HG02884 (cell line): ENCODE results near the gene ZSWIM6.

Experiments
- ATAC-seq: cut with Tn5 transposase; IDR thresholded peaks from one replicate; pipeline ENCODE4 v1.9.1; 2021; ENCODE audit warnings: mild to moderate bottlenecking, moderate library complexity; ENCODE audit not compliant: unreplicated experiment

Gene ZSWIM6

DNA sequence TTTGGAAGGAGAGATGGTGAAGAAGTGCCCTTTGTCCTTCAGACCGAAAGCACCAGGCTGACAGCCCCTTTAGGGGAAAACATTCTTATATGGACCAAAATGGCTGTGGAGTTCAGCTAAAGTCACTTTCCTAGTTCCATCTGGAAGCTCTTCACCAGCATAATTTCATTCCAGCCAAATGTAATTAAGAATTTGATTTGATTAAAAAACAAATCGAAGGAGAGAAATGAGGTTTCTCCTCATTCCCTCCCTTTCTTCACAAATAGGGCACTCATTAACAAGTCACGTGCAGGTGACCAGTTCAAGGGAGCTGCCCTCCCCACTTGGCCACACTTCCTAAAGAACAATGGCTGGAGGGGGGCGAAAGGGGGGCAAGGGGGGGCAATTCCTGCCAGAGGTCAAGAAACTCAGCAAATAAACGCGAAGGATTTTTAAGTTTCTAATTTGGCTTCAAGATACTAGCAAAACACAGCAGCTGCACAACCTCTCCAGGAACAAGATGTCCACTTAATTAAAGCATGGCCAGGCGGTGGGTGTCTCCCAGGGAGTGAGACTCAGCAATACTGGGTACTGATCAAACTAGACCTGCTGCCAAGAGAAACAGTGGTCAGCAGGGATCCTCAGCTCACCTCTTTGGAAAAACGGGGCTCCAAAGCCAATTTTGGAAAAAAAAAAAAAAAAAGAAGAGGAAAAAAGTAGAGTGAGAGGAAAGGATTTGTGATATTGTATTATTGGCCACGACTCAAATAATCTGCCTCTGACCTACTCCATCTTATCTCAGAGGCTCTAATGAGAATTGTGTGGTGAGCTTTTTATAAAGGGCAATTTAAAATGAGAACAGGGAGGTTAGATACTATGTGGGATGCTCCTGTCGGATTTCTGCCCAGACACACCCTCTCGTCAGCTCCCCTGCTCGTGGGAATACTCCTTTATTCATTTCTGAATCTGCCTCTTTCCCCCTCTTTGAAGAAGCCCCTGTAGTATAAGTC lies 254.3 kb downstream of the ZSWIM6 start:
- ATAC-seq, result no peak

GRCh38 chr5:61587125-61587524 lies 255.1 kb downstream of the ZSWIM6 start:
- ATAC-seq, result no peak

- no peak for ATAC-seq
These were observed 256.2 kb downstream of the ZSWIM6 start for GRCh38 chr5:61588216-61588615.

DNA sequence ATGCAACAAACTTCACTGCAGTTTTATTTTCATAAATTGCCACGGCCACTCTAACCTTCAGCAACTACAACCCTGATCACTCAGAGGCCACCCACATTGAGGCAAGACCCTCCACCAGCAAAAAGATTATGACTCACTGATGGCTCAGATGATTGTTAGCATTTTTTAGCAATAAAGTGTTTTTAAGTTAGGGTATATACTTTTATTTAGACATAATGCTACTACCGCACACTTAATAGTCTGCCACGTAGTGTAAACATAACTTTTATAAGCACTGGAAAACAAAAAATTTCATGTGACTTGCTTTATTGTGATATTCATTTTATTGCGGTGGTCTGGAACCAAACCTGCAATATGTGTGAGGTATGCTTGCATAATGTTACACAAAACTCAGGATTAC lies 257.9 kb downstream of the ZSWIM6 start:
- ATAC-seq, result no peak

GRCh38 chr5:61590473-61590872 lies 258.4 kb downstream of the ZSWIM6 start:
- ATAC-seq, result no peak

GRCh38 chr5:61591859-61592258 lies 259.8 kb downstream of the ZSWIM6 start:
- no peak for ATAC-seq

DNA sequence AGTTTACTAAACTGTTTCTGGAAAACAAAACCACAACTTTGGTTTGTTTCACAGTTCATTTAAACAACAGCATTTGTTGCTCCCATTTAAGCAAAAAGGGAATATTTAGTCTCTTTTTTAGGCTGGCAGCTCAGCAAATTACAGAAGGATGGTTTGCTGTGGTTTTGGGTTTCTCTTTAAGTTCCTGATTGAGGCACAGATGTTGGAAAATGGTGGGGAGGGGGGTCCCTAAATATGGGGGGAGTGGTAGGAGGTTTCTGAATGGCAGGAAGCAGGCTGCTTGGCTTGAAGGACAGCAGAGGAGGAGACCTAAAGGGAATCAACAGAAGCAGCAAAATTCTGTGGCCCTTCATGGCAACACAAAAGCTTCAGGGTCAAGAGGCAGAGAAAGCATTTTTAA lies 263.4 kb downstream of the ZSWIM6 start:
- ATAC-seq, result no peak
